Suprapubic skin (tissue), 4 donors: ENCODE results near the gene TMUB1. TPM values are rescaled to one million over a fixed set of nuclear protein-coding genes. Genes with fewer than 3 reads are reported as not detected.
A peak's percentile ranks its signal among the peaks of the same experiment; 100 is the strongest.

Source experiments
- DNase-seq, 2 donors: peaks; one replicate each; pipeline ENCODE4 v3.0.0-alpha.2; 2019; ENCODE audit warnings: low spot score in 2 of 2
- H3K27ac ChIP-seq: fragments of 200-600 bp; sonication (generic); one replicate; pipeline ENCODE4 v1.5.1; 2019
- H3K27me3 ChIP-seq: fragments of 200-600 bp; sonication (generic); one replicate; pipeline ENCODE4 v1.5.1; 2019
- H3K36me3 ChIP-seq: fragments of 200-600 bp; sonication (generic); one replicate; pipeline ENCODE4 v1.5.1; 2019
- H3K4me1 ChIP-seq: fragments of 200-600 bp; sonication (generic); one replicate; pipeline ENCODE4 v1.5.1; 2019
- H3K4me3 ChIP-seq: fragments of 200-600 bp; sonication (generic); one replicate; pipeline ENCODE4 v1.5.1; 2019; ENCODE audit warnings: mild to moderate bottlenecking
- H3K9me3 ChIP-seq: fragments of 200-600 bp; sonication (generic); one replicate; pipeline ENCODE4 v1.5.1; 2019
- CTCF ChIP-seq, 2 donors: fragments of 200-600 bp in 1 of 2; fragments of 450-650 bp in 1 of 2; sonication (generic) in 1 of 2; IDR thresholded peaks; one replicate each; pipeline ENCODE4 v1.5.1; 2016 to 2019; ENCODE audit warnings: antibody characterized with exemption in 2 of 2, mild to moderate bottlenecking in 1 of 2, moderate library complexity in 1 of 2
- EP300 ChIP-seq: sonication (generic); formaldehyde crosslinking; IDR thresholded peaks from one replicate; pipeline ENCODE4 v1.6.1; 2017; ENCODE audit warnings: antibody characterized with exemption
- POLR2A ChIP-seq, 2 donors: fragments of 450-650 bp; IDR thresholded peaks; one replicate each; pipeline ENCODE4 v1.6.1; 2017; ENCODE audit warnings: antibody characterized with exemption in 2 of 2, mild to moderate bottlenecking in 2 of 2, moderate library complexity in 2 of 2
- POLR2AphosphoS5 ChIP-seq, 3 donors: sonication (generic); formaldehyde crosslinking; IDR thresholded peaks; one replicate each; pipeline ENCODE4 v1.6.1; 2017; ENCODE audit warnings: antibody characterized with exemption in 3 of 3
- WGBS: methylation state at CpG from one replicate; pipeline ENCODE4 v1.1.5; 2018; 5-methylcytosine and 5-hydroxymethylcytosine counted together
- total RNA-seq, 4 donors: library from RNA; depleted of rRNA; stranded (reverse); fragments of >200 nt; gene quantifications; one replicate each; pipeline ENCODE4 v1.1.0, GENCODE V29; 2016

The TMUB1 gene
- total RNA-seq, 4 donors from 2014 or later: 32.5 to 50.3 (median 45.7) TPM

DNA sequence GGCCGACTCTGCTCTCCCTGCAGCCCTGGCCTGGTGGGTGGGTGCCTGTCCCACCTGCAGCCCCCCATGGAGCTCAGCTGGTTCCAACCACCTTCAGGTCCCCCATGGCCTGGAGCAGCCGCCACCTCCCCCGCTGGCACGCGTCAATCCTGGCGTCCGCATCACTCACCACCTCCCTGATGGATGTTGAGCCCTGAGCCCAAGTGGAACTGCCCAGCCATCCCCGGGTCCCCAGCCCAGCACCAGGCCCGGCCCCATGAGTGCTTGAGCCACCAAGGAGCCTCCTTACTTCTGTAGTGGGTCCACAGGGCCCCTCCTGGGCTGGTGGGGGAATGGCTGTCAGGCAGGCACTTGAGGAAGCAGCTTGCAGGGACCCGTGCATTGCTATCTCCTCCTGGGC, 17.6 kb upstream of the TMUB1 start:
- peak in 1 of 2 donors; percentile 59 for DNase-seq
- Histone ChIP-seq H3K4me3 (no peak overlapping the region), H3K27me3 (no peaks in the 10 kb centered on the region), H3K36me3 (no peaks in the 10 kb centered on the region), H3K27ac (no peak overlapping the region), H3K9me3 (no peaks in the 10 kb centered on the region), H3K4me1 (peaks cover 29% of the 10 kb centered on the region)
- TF ChIP-seq POLR2A (IDR thresholded peaks at IDR 0.05): no peak
- no peak for TF ChIP-seq EP300
- TF ChIP-seq POLR2AphosphoS5 (IDR thresholded peaks at IDR 0.05): no peak
- no peak for TF ChIP-seq CTCF (IDR thresholded peaks at IDR 0.05)
- whole genome bisulfite sequencing: 98% methylated on average over 7 of the region's 10 CpGs

GRCh38 chr7:151099486-151100211, 16.4 kb upstream of the TMUB1 start:
- Histone ChIP-seq H3K27me3 (no peaks in the 10 kb centered on the region), H3K4me3 (no peak overlapping the region), H3K9me3 (no peaks in the 10 kb centered on the region), H3K36me3 (no peaks in the 10 kb centered on the region), H3K4me1 (peaks cover 26% of the 10 kb centered on the region), H3K27ac (no peak overlapping the region)
- peak in 1 of 2 donors; percentile 56 for DNase-seq
- TF ChIP-seq POLR2A (IDR thresholded peaks at IDR 0.05): no peak
- 65% methylated on average over 17 of the region's 20 CpGs for WGBS

DNA sequence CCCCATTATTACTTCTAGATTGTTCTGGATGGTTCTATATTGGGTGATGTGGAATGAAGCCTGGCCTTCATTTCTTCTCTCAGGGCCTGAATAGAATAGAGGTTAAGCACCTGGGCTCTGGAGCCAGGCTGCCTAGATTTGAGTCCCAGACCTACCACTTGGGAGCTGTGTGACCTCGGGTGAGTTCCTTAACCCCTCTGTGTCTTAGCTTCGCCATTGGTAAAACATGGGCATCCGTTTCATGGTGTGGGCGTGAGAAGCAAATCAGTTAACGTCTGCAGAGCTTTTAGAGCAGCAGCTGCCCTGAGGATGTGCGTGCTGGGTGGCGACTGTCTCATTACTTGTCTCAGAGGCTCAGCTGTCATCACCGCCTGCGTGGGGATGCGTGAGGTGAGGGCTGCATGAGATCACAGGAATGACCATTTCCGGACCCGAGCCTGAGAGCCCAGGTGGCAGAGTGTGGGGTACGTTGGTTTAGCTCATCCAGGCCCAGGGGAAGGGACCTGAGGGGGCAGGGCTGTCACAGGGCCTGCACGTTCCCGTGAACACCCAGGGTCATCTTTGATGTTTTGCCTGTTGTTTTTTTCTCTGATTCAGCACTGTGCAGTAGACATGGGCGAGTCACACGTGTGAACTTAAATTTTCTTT, 12.7 kb upstream of the TMUB1 start:
- TF ChIP-seq POLR2A (IDR thresholded peaks at IDR 0.05) (no peak), POLR2AphosphoS5 (IDR thresholded peaks at IDR 0.05) (no peak), CTCF (IDR thresholded peaks at IDR 0.05) (no peak), EP300 (no peak)
- peak in 1 of 2 donors; percentile 59 for DNase-seq
- no peak overlapping the region for H3K4me3 ChIP-seq
- H3K9me3 ChIP-seq: no peaks in the 10 kb centered on the region
- WGBS: 79% methylated on average over 16 of the region's 17 CpGs
- no peak overlapping the region for H3K27ac ChIP-seq
- H3K27me3 ChIP-seq: no peaks in the 10 kb centered on the region
- H3K36me3 ChIP-seq: no peaks in the 10 kb centered on the region
- H3K4me1 ChIP-seq: peaks cover 24% of the 10 kb centered on the region

DNA sequence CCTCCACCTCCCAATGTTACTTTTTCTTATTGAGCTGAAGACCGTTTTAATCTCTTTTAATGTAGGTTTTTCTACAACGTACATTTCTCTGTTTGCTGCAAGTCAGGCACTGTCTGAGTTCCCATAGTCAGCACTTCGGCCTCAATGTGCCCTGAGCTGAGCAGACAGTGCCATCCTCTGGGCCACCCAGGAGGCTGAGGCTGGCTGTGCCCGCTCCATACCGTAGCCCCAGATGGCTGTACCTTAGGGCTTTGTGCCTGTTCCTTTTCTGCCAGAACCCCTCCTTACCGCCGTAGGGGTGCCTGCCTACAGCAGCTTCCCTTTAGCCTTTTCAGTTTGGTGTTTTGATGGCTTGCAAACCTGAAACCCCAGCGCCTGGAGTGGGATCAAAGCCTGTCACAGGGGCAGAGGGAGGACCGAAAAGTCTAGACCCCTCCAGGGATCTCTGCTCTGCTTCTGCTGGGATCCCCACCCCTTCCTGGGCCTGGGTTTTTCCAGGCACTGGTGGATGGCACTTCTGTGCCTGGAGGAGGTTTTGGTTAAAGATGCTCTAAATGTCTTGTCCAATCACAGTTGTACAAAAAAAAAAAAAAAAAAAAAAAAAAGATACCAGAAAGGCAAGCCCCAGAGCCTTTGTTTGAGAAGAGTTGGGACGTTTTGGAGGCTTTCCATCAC, 12.0 kb upstream of the TMUB1 start:
- no peaks in the 10 kb centered on the region for H3K27me3 ChIP-seq
- TF ChIP-seq POLR2A (IDR thresholded peaks at IDR 0.05): no peak
- DNase-seq: no peak
- H3K36me3 ChIP-seq: no peaks in the 10 kb centered on the region
- no peak overlapping the region for H3K27ac ChIP-seq
- H3K4me1 ChIP-seq: peaks cover 28% of the 10 kb centered on the region
- no peak overlapping the region for H3K4me3 ChIP-seq
- H3K9me3 ChIP-seq: no peaks in the 10 kb centered on the region
- WGBS: 48% methylated on average over 10 of the region's 10 CpGs

DNA sequence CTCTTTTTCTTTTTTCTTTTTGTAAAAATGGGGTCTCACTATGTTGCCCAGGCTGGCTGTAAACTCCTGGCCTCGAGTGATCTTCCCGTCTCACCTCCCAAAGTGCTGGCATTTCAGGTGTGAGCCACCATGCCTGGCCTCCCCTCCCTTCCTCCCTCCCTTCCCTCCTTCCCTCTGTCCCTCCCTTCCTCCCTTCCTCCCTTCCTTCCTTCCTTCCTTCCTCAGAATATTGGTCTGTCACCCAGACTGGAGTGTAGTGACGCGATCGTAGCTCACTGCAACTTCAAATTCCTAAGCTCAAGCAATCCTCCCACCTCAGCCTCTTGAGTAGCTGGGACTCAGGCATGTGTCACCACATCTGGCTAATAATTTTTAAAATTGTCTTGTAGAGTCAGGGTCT, 11.4 kb upstream of the TMUB1 start:
- TF ChIP-seq POLR2A (IDR thresholded peaks at IDR 0.05): no peak
- Histone ChIP-seq H3K36me3 (no peaks in the 10 kb centered on the region), H3K9me3 (no peaks in the 10 kb centered on the region), H3K27me3 (no peaks in the 10 kb centered on the region), H3K27ac (no peak overlapping the region), H3K4me1 (peaks cover 28% of the 10 kb centered on the region), H3K4me3 (no peak overlapping the region)
- DNase-seq: no peak
- 83% methylated on average over 5 of the region's 5 CpGs for WGBS

DNA sequence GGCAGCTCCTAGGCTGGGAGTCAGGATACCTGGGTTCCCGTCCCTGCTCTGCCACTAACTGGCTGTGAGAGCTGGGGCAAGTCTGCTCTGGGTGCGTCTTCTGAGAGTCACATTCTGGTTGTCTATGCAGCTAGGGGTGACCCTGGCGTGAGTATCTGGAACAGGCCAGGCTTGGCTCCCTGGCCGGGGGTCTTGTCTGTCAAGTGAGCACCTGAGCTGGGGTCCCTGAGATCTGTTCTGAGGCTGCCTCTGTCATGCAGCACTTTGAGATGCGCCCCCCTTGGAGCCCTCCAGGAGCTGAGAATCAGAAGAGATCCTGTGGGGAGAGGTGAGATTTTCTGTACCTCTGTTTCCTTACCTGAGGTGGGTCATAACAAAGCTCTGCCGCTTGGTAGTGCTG, 10.5 kb upstream of the TMUB1 start:
- 92% methylated on average over 2 of the region's 6 CpGs for WGBS
- no peaks in the 10 kb centered on the region for H3K9me3 ChIP-seq
- DNase-seq: no peak
- no peak for TF ChIP-seq EP300
- no peak for TF ChIP-seq POLR2AphosphoS5 (IDR thresholded peaks at IDR 0.05)
- no peak for TF ChIP-seq CTCF (IDR thresholded peaks at IDR 0.05)
- no peak for TF ChIP-seq POLR2A (IDR thresholded peaks at IDR 0.05)
- peaks cover 35% of the 10 kb centered on the region for H3K4me1 ChIP-seq
- H3K4me3 ChIP-seq: no peak overlapping the region
- no peaks in the 10 kb centered on the region for H3K36me3 ChIP-seq
- H3K27me3 ChIP-seq: no peaks in the 10 kb centered on the region
- no peak overlapping the region for H3K27ac ChIP-seq
